HG03558 (cell line): ENCODE data around the gene SKI.
"Not testable (repeated sequence)": the region's sequence is repeated elsewhere in the genome, so short reads cannot be mapped to it uniquely, and the experiment has no call there.

Source experiments
- ATAC-seq: cut with Tn5 transposase; IDR thresholded peaks from one replicate; pipeline ENCODE4 v1.9.1; 2021; ENCODE audit warnings: moderate number of reproducible peaks; ENCODE audit not compliant: unreplicated experiment; ENCODE audit errors: extremely low read depth

SKI gene

DNA sequence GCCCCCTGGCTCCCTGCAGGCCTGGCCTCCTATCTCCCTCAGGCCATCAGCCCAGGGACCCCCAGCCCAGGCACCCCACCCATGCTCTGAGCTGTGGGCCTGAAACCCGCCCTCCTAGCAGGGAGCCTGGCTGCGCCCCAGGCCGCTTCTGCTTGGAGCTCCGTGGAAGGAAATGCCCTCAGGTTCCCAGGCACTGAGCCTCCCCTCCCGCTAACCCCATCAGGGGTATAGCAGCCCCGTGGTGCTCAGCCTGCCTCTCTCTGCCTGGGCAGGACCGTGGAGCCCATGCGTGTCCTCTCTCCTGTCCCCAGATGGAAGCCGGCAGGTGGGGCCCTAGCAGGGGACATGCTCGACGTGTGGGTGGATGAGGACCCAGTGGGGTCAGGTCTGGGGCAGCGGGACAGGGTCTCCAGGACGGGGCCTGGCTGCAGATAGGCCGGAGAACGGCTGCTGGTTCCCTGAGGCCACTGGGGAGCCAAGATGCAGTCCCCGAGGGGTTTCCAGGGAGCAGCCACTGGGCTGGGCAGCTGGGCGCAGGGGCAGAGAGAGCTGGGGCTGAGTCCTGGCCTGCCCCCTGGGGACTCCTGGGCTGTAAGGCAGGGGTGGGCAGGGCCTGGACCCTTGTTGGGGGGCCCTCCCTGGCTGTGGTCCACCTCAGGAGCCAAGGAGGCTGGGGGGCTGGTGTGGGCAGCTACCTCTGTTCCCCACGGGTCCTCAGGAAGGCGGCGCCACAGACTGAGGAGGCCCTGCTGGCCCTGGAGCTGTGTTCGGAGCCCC, 87.7 kb downstream of the SKI start:
- ATAC-seq, result no peak

DNA sequence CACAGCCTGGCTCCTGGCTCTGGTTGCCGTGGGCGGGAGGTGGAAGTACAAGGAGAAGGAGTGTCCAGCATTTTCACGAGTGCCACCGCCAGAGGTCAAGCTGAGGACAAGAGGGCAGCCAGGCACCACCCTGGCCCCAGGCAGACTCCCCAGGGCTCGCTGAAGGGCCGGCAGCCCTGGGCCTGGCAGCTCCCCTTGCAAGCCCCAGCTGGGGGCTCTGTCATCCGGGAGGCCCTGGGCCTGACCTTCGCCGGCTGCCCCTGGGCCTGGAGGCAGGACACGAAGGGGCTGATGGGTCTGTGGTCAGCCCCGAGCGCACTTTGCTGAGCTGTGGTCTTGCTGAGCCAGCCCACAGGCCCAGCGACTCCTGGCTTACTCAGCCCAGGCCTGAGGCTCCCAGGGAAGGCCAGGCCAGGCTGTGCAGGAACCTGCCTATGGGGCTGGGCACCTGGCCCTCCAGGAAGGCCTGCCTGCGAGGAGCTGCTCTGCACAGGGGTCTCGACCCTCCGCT, 88.4 kb downstream of the SKI start:
- no peak for ATAC-seq

DNA sequence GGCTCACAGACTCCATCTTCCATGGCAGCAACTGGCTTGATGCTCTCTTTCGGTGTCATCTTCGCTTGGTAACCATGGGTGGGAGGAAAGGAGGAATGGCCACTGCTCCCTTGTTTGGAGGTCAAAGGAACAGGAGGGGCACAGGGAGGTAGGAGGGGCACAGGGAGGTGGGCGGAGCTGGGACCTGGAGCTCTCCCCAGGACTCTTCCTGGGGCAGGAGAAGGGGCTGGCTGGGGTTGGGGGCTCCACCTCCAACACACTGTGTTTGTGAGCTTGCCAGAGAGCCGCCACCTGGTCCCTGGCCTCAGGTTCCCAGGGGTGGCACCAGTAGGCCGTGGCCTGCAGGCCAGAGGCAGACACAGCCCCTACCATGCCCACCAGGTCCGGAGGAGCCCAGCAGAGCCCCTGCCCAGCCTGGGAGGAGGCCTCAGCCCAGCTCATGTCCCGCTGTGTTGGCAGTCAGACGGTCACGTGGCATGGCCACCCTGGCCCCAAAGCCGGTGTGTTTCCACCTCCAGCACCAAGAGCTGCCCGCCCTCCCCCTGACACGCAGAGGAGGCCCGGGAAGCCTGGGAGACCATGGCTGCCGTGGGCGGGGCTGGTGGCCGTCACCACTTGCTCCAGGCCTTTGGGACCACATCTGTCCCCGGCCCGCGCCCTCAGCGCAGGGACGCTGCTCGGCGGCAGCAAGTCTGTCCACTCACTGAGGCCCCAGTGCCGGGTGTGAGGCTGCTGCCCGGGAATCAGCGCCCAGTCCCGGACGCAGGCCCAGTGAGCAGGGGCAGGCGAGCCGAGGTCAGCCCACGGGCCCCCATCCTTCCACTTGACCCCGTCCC, 89.3 kb downstream of the SKI start:
- ATAC-seq, result no peak

DNA sequence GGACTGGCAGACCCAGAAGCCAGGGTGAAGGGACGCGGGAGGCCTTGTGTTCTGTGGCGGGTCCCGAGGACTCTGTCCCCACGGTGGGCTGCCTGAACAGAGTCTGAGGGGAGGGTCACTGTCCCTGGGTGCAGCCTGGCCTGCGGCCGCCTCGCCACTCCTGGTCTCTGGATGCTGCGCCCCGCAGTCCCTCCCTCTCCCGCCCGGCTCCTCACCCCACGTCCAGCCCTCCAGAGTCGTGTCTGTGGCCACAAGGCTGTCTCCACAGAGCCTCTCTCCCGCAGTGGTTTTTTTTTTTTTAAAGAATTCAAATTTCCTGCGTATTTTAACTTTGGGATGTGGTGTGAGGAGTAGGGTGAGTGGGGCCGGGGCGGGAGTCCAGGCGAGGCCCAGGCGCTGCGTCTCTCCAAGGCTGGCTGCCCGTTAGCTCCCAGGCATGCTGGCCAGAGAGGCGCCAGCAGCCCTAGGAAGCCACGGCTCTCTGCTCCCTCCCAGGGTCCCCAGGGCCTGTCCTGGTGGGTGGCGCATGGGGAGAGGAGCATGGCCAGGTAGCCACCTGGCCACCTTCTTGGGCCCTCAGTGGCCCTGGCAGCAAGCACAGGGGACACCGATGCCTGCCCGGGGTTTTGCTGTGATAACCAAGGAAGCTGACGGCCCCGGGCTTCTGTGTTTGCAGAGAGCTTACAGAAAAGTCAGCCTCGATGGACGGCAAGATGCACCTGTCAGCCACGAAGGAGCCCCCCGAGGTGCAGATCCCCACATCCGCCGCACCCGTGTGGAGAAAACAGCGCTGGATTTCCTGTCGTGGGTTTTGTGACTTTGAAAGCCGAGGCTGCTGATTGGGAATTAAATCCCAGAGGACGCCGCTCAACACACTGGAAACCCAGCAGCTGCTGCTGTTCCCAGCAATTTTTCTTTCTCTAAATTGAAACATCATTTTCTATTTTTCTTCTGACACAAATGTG, 90.5 kb downstream of the SKI start:
- ATAC-seq, result no peak

DNA sequence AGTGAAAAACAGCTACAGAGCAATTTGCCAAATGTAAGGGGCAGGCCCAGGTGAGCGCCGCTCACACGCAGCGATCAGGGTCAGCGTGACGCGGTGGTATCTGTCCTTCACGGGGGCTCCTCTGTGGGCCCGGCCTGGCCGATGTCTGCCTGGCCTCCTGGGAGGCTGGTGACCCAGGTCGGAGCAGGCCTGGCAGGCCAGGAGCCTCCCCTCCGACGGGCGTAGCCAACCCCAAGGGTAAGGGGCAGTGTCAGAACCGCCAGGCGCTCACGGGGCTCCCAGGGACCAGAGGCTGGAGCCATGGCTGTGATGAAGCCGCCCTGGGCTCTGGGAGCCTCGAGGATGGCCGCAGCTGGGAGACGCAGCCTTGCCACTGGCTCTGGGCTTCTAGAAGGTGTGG, 91.2 kb downstream of the SKI start:
- ATAC-seq, result no peak

DNA sequence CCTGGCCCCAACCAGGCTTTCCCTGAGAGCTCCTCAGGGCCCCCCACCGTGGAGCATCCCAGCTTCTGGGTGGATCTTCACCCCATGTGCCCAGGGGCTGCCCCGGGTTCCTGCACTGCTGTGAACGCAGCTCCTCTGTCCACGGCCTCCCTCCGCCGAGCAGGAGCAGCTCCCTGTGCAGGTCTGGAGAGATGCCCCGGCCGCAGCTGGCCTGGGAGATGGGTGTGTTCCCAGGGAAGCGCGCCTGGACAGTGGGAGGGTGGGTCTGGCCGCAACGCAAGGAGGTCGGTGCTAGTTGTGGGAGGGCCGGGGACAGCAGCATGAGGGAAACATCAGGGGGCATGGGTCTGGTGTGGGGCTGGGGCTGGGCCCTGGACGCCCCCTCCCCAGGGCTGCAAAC, 91.9 kb downstream of the SKI start:
- no peak for ATAC-seq

DNA sequence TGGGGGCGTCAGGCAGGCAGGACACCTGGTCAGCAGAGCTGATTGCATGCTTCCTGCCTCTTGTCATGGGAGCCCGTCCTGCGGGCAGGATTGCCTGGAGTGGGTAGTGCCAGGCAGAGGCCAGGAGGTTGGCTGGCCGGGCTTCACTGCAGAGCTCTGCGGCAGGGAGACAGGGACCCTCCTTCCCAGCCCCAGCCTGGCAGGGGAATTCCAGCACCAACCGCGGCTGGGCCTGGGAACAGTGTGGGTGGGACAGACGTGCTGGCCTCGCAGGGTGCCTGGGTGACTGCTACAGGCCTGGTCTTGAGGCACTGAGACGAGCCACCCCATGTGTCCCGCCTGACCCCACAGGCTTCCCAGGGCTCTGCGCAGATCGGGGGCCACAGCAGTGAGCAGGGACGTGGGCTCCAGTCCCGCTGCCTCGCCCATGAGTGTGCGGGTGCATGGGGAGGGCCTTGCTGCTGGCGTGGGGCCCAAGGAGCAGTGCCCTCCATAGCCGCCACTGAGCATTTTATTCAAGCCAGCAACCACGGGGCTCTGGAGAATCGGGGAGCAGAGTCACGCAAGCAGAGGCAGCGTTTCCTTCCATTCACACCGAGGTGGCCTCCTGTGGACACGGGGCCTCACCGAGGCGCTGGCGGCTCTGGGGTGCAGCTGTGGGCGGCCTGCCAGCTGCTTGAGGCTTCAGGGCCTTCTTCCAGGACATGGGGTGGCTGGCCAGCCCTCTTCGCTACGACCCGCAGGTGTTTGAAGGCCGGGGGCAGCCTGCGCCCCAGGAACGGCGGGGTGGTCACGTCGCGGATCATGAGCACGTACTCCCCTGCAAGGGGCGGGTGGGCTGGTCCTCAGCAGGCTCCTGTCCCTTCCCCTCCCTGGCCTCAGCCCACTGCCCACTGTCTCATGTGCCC, 92.9 kb downstream of the SKI start:
- no peak for ATAC-seq

DNA sequence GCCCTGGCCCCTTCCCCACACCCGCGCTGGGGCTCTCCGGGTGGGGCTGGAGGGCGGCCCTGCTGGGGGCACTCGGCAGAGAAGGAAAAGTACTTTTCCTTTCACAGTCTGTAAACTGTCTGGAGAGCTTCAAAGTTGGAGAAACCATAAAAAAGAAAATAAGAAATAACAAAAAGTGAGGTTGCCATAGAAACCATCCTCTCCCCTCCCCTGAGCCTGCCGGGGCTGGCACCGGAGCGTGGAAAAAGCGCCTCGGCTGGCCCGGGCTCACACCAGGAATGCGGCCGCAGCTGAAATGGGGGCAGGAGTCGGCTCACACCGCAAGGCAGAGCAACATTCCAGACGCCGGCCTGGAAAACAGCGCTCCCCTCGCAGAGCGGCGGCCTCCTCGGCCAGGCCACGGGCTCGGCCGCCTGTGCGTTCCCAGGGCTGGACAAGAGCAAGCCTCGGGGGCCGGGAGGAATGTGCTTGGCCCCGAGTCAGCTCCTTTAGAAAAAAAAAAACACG, 94.0 kb downstream of the SKI start:
- no peak for ATAC-seq

DNA sequence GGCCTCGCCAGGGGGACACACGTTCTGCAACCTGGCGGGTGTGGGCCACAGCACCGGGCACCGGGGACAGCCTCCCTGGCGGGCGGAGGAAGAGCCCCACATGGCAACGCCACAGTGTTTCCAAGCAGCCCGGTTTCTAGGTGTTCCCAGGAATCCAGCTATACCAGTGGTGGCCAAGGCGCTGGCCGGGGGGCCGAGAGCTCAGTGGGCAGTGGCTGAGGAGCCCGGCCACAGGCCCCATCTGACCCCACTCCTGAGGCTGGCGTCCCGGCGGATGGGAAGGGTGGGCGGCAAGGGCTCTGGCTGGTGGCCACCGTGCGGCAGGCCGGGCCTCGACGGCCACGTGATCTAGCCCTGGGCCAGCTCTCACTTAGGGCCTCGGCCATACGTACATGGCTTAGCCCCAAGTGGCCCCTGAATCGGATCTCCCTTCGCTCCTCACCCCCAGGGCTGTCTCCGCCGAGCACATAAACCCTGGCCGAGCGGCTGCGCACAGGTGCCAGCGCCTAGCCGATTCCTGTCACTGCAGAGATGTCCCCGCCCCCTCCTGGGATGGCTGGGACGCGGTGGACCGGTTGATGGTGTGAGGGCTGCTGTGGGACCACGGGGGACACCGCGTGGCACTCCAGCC, 94.6 kb downstream of the SKI start:
- no peak for ATAC-seq

DNA sequence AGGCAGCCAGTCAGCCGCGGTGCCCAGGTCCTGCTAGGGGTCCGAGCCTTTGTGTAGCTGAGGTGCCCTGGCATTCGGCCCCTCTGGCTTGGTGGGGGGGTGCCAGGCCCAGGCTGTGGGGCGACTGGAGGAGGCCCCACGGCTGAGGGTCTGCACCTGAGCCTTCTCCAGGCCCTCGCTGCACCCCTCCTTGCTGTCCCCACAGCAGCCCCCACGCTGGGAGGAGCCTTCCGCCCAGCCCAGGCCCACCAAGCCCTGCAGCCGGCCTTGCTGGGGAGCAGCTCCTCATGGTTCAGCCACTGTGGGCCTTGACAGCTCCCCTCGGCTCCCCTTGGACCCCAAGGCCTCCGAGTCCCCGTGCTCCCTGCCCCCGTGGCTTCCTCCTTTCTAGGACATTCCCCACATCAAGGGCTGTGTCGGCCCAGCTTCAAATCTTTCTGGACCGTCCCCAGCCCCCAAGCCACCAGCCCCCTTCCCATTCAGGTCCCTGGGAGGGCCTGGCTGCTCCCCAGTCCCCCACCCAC, 95.4 kb downstream of the SKI start:
- no peak for ATAC-seq

DNA sequence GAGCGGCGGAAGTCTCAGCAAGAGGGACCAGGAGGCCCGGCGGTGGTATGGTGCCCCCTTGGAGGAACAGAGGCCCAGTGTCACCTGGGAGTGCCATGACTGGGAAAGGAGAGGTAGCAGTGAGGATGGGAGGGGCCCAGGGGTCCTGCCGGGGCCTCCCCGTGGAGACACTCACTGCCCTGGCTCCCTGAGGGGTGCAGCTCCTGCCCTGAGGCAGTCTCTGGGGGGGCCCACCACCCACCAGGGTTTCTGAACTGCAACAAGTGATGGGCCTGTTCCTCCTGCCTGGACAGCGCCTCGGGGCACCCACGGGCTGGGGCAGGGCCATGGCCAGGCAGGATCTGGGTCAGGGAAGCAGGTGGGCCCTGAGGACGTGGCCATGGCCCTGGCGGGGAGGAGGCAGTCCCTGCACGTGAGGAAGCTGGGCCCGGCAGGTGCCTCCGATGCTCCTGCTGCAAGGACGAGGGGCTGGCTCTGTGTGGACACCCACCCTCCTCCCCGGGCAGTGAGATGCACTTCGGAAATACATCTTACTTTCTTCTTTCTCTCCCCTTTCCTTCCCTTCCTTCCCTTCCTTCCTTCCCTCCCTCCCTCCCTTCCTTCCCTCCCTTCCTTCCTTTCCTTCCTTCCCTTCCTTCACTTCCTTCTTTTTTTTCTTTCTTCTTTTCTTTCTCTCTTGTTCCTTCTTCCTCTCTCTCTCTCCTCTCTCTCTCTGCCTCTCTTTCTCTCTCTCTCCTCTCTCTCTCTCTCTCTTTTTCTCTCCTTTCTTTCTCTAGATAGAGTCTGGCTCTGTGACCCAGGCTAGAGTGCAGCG, 96.6 kb downstream of the SKI start:
- no peak for ATAC-seq

DNA sequence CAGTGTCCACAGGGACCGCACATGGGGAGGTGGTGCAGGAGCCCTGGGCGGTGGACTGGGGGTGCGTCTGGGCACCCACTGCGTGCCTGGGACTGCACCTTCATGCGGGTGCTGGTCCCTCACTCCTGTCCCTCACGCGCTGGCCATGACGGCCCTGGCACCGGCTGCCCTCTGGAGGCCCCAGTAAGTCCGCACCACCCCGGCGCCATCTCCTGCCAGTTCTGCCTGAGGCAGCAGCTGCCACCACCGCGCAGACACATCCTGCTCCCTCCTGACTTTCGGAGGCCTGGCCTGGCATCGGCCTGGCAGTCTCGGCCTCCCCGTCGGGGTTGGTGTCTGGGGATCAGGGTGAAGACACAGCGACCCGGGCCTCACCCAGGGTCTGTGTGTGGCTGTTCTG, 98.4 kb downstream of the SKI start:
- no peak for ATAC-seq

DNA sequence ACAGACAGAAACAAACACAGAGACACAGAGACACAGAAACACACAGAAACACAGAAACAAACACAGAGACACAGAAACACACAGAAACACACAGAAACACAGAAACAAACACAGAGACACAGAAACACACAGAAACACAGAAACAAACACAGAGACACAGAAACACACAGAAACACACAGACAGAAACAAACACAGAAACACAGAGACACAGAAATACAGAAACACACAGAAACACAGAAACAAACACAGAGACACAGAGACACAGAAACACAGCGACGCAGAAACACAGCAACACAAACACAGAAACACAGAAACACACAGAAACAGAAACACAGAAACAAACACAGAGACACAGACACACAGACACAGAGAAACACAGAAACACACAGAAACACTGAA, 99.0 kb downstream of the SKI start:
- not testable (repeated sequence) for ATAC-seq

DNA sequence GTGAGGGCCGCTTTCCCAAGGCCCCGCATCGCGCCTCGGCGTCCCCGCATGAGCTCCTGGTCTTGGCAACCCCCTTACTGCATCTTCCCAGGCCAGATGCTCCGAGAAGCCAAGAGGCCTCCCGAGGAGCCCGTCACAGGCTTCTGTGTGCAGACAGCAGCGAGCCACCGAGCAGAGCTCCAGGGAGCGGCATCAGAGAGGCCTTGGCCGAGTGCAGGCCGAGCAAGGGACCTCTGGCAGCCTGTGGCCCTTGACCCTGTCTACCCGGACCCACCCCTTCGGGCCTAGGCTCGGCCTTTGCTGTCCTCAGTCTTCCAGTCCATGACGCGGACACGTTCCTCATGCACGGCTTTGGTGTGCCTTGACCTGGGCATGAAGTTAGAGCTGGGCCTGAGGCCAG, 99.7 kb downstream of the SKI start:
- ATAC-seq, result no peak

DNA sequence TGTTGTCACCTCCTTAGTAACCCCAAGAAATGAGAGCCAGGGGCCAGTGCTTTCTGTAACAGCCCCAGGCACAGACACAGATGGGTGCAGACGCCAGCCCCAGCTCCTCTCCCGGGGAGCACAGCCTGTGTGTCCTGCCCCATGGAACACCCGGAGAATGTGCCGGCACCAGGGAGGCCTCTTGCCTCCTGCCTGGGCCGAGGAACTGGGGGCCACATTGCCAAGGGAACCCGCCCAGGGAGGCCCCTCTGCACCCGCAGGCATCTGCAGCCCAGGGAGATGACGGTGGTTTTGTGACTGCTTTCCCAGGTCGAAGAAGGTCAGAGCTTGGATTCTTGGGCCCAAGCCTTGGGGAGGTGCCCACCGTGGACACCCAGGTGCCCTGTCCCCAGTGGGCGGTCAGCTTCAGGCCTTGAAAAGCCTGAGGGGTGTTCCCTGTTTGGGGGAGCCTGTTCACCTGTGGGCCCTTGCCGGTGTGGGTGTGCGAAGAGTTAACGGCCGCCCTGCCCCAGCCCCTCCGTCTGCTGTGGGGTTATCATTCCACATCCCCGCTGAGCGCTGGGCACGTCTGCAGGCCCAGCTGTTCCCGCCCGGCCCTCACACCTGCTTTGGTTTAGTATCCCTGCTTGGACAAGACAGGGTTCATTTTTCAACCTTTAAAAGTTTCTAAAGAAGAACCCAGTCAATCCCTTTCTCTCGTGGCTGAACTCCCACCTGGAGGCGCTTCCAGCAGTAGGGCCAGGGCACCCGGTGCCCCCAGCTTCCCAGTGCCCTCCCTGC, 100.7 kb downstream of the SKI start:
- no peak for ATAC-seq

DNA sequence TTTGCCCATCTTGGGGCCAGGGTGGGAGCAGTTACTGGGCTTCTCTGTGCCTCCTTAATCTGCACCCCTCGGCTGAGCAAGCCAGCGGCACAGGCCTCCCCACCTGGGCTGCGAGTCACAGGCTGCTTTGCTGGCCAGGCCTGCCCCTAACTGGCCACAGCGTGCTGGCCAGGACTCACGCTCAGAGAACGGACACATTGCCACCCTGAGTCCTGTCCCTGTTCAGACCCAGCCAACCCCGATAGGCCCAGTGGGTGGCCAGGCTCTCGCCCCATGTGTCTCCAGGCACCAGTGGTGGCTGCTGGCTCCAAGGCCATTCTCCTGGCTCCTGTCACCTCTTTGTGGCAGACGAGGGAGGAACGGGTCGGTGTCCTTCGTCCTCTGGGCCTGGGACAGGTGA, 101.9 kb downstream of the SKI start:
- ATAC-seq, result no peak
